GM21381 (cell line): ENCODE results near the gene DYNAP.

Experiments used
- ATAC-seq: cut with Tn5 transposase; IDR thresholded peaks from one replicate; pipeline ENCODE4 v1.9.1; 2021; ENCODE audit warnings: mild to moderate bottlenecking, moderate library complexity; ENCODE audit not compliant: unreplicated experiment

DYNAP gene

DNA sequence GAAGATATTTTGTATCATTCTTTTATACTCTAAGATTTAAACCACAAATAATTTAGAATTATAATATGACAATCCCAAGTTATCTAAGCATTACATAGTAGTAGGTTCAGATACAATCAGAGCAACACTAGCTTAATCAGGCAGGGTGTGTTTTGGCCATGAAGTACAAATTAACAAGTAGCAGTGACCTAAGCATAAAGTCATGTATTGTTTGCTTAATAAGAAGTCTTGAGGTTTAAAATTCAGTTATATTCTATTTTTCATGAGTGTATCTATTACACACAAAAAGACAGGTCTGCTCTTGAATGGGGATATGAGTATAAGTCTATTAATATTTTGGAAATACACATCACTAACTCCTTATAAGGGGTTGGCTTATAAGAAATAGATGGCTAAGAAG, 39.9 kb downstream of the DYNAP start:
- ATAC-seq, result no peak

GRCh38 chr18:54636217-54636616, 45.2 kb downstream of the DYNAP start:
- ATAC-seq, result no peak

DNA sequence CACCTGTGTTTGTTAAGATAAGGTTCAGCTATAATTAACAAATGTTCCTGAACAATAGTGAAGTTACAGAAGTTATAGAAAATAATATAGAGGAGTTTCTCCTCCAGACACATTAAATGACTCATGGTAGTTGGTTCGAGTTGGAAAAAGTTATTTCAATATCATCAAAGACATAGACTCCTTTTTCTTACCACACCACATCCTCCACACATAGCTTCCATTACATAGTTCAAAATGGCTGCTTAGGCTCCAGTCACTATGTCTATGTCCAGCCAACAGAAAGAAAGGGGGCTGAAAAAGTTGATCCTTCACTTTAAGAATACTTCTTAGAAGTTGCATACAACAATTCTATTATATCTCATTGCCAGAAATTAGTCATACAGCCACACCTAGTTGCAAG, 50.7 kb downstream of the DYNAP start:
- no peak for ATAC-seq

DNA sequence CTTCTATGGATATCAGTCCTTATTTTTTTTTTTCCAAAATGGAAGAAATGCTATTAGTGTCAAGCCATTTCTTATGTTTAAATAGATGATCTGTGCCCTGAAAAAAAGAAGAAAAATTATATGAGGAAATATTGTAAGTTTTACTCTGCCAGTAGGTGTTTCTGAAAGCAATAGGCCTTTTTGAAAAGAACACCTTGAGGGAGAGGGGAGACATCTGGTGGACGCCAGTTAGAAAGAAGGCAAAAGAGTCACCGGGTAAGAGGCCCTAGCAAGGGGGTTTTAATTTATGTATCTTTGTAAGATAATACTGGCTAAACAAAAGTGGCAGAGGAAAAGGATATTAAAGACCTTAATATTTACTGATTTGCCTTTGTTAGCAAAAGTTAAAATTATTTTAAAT, 56.1 kb downstream of the DYNAP start:
- ATAC-seq, result no peak
